ENCODE measurements around the gene DUSP5. TPM values are rescaled to one million over a fixed set of nuclear protein-coding genes. Genes with fewer than 3 reads are reported as not detected.

Gene DUSP5
- polyA plus RNA-seq, 3 donors: 9.7 to 12.0 (median 10.2) TPM

GRCh38 chr10:110535958-110536891 is 38.5 kb downstream of the DUSP5 start:
- no peak for DNase-seq

DNA sequence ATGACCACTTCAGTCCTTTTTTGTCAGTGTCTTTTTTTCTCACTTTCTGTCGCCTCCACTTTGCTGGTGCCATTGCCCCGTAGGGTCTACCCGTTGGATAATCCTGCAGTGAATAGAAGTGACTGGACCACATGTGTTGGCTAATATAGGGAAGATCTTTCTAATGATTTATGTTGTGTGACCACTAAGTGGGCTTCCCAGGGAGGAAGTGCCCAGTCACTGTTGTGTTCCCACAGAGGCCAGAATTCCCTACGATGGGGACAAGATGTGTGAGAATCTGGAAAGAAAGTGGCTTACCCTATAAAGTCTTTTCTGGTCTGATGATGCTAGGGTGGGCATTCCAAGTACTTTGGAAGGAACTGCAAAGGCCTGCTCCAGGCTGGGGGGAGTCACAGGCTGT is 41.4 kb downstream of the DUSP5 start:
- no peak for DNase-seq

- DNase-seq: no peak
Measured at GRCh38 chr10:110540031-110540430, 42.3 kb downstream of the DUSP5 start.

DNA sequence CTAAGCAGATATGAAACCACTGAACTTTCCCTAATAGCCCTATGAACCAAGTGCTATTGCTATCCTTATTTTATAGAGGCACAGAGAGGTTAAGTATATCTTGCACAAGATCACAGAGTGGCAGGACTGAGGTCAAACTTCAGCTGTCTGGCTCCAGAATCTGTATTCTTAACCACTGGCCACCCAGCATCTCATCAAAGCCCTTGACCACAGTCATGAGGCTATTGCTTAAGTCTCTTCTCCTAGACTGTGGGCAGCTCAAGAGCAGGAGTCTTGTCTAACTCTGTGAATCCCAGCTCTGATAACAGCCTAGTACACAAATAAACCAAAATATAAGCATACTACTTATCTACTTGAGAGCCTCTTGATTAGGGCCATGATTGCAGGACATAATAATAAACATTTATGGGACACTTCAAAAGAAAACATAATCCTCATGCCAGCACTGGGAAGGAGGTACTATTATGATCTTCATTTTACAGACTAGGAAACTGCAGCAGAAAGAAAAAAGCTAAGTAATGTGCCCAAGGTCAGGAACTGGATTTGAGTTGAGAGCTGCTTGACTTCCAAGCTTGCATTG is 47.3 kb downstream of the DUSP5 start:
- DNase-seq: no peak

GRCh38 chr10:110546077-110546476 is 48.4 kb downstream of the DUSP5 start:
- DNase-seq: no peak

DNA sequence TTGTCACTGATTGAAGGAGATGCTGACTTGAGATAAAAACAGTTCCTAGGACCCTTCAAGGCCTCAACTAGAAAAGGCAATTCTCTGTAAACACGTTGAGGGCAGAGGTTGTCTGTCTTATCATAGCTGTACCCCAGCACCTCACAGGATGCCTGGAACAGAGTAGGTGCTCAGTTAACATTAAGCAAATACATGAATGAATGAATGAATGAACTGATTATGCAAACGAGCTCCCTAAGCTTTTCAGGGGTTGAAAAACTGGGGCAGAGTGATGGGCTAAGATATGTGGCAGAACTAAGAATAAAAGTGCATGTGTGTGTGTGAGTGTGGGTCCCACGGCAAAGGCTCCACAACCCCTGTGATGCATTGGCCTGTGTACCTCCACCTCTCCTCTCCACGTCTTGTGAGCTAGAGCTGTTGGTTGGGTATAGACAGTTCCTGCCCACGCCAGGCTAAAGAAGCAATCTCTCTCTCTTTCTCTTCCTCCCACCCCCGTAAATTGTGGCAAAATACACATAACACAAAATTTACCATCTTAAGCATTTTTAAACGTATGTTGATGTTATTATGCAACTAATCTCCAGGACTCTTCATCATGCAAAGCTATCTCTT is 48.9 kb downstream of the DUSP5 start:
- DNase-seq: no peak

GRCh38 chr10:110547139-110547761 is 49.5 kb downstream of the DUSP5 start:
- peak; percentile 63 for DNase-seq

GRCh38 chr10:110548002-110548401 is 50.3 kb downstream of the DUSP5 start:
- DNase-seq: no peak

DNA sequence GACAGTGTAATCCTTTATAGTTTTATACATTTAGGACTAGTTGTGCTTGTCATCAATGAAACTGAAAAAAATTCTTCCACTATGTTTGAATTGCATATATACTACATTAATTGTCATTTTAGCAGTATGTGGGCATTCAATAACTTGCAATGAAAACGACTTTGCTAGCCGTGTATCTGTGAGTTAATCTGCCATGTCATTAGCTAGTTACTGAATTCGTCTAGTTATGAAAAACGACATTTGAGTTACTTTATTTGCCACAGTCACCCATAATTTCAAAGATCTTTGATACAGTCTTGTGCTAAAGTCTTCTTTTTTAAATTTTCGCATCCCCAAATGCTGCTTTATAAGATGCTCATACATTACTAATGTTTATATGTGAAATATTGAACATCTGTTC is 51.5 kb downstream of the DUSP5 start:
- DNase-seq: no peak

DNA sequence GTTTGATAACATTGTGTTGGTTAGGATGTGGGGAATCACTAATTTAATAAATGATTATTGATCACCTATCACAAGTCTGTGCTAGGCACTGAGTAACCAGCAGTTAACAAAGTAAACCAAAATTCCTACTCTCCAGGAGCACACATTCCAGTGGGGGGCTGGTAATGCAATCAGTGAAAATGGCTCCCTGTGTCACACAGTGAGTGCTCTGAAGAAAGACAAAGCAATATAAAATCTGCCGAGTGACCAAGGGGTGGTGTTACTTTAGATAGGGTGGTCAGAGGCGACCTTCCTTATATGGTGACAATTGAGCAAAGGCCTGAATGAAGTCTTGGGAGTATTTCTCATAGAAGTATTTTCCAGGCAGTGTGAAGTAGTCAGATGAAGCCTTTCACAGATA is 56.2 kb downstream of the DUSP5 start:
- no peak for DNase-seq

GRCh38 chr10:110556296-110556695 is 58.6 kb downstream of the DUSP5 start:
- no peak for DNase-seq

- no peak for DNase-seq
Measured at GRCh38 chr10:110556969-110557601, 59.4 kb downstream of the DUSP5 start.

GRCh38 chr10:110558041-110558440 is 60.3 kb downstream of the DUSP5 start:
- no peak for DNase-seq

DNA sequence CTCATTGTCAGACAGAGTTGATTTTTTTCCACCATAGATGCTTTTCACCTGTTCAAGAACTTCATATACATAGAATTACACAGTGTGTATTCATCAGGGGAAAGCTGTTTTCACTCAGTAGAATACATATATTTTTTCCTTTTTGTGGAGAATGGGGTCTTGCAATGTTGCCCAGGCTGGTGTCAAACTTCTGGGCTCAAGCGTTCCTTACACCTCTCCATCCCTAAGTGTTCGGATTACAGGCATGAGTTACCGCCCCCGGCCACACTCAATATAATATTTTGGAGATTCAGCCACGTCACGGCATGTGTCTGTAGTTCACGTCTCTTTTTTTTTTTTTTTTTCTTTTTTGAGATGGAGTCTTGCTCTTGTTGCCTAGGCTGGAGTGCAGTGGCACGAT is 62.3 kb downstream of the DUSP5 start:
- no peak for DNase-seq

Other genes with a start within 250 kb of the DUSP5 start
- gene SMNDC1, start 193.0 kb upstream of the DUSP5 start, polyA plus RNA-seq (ENCODE audit: insufficient read length in 3 of 3): 10 to 100 TPM; 45.7 to 52.1 (median 46.8) TPM
- gene SMC3, start 69.8 kb downstream of the DUSP5 start, polyA plus RNA-seq (ENCODE audit: insufficient read length in 3 of 3): 10 to 100 TPM; 80.3 to 90.5 (median 87.3) TPM
- 1 to 10 TPM; 4.5 to 8.3 (median 8.1) TPM for gene RBM20, start 146.4 kb downstream of the DUSP5 start, polyA plus RNA-seq (ENCODE audit: insufficient read length in 3 of 3)

Data from renal pelvis (tissue), 4 donors.